Activated naive CD4-positive, alpha-beta T cell treated with anti-CD3 and anti-CD28 coated beads, Interleukin-2, amount 50 U/mL, for 16 hours (primary cell): ENCODE data around the gene SMIM22.
A peak's percentile ranks its signal among the peaks of the same experiment; 100 is the strongest.

Experiments used
- DNase-seq: peaks from one replicate; pipeline ENCODE4 v3.0.0-alpha.2; 2020

SMIM22 gene

DNA sequence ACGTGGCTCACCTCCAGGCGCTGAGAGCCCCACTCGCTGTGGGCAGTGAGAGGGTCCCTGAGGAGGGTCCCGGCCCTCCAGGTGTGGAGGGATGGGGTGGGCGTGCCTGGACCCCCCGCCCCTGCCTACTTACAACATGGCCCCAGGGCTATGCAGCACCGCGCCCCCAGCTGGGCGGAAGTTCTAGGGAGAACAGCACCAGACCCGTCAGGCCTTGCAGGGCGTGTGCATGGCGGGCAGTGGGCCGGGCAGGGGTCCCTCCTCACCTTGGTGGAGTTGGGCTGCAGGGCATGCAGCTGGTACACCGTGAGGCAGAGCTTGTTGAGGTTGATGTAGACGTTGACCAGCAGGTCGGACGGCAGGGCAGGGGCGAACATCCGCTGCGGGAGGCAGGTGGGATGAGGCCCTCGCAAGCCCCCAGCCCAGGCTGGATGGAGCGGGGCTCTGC lies 2.7 kb downstream of the SMIM22 start:
- no peak for DNase-seq

- DNase-seq, result no peak
These were observed 3.3 kb downstream of the SMIM22 start for GRCh38 chr16:4798456-4798855.

DNA sequence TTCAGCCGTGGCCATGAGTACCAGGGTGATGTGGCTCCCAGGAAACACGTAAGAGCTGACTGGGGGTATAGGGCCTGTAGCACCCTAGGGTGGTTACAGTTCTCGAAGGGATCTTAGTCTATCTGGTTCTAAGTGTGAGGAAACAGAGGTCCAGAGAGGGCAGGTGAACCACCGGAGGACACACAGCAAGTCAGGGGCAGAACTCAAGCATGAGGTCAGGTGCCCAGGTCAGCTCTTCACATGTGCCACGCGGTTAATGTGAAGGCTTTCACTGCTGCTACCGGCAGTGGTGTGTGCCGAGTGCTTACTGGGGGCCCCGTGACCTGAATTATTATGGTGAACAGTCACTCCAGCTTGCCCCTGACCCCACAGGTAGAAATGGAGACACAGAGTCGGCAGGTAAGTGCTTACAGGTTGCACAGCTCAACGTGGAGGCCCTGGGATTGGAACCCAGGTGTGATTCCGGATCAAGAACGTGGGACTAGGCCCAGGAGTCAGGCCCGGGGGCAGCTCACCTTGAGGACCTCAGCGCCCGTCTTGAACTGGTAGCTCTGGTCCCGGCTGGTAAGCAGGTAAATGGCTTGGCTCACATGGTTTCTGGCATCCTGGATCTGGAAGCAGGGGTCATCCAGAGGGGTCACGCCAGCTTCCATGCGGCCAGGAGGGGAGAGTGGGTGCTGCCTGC lies 4.1 kb downstream of the SMIM22 start:
- DNase-seq, result no peak

- DNase-seq, result no peak
These were observed 5.3 kb downstream of the SMIM22 start for GRCh38 chr16:4800290-4801041.

GRCh38 chr16:4801051-4801961 lies 6.1 kb downstream of the SMIM22 start:
- DNase-seq, result no peak

DNA sequence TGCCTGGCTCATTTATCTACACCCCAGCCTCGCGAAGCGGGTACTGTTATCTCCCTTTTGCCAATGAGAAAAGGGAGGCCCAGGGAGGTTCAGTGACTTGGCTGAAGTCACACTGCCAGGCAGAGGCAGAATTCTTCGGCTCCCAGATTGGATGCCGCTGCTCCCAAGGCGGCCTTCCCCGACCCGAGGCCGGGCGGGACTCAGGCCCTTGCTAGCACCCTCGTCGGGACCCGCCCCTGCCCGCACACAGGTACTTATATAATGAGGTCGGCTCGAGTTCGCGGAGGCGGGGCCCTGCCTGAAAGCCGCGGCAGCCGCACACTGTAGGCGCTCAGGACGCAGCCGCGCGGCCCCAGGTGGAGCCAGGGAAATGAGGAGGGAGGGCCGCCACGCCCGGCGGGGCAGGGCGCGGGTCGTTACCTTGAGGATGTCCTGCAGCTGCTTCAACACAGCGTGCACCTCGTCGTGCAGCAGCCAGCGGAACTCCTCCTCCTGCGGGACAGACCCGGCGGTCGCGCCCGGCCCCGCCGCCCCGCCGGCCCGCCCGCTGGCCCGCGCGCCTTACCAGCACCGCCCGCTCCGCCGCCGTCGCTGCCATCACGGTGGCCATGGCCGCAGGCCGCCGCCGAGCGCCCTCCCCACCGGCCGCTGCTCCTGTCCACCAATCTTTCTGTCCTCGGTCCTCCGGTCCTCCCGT lies 6.9 kb downstream of the SMIM22 start, which contains the start of gene ROGDI:
ROGDI (minus strand) TSS at position 672 of the 697 bp plus-strand sequence; CDS start at position 610, 62 bp downstream.
- DNase-seq, result peak; percentile 78

- DNase-seq, result peak; percentile 92
These were observed 7.6 kb downstream of the SMIM22 start for GRCh38 chr16:4802659-4803287.

GRCh38 chr16:4803401-4803844 lies 8.3 kb downstream of the SMIM22 start:
- no peak for DNase-seq

DNA sequence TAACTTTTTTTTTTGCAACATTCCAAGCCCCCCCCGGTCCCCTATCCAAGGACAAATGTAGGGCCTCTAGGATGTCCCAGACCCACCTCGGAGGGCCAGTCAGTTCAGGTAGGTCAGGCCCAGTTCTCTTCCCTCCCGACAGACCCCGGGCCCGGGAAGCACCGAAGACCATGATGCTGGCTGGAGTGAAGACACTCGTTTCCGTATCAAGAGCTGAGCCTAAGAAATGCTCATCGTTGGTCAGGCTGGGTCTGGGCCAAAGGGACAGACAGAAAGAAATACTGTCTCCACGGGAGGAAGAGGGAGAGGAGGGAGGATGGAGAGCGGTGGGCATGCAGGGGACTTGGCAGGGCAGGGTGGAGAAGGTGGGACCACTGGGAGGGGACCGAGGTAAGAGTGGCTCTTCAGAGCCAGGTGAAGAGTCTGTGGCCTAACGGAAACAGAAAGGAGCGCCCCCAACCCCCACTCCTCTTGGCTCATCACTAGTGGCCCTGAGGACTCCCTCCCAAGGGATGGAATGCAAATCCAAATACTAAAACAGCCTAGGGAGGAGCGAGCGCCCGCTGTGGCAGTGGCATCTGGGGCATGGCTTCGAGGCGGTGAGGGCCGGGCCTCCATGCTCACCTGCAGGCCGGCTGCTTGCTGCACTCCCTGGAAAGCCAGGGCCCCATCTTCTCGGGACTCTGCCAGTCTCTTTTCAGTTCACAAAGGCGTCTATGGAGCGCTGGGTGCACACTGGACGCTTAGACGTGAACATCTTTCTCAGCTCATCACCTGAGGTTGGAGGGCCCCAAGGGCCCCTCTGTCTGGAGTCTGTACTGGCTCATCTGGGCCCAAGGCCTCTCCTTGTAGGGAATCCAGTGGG lies 9.0 kb downstream of the SMIM22 start:
- no peak for DNase-seq

DNA sequence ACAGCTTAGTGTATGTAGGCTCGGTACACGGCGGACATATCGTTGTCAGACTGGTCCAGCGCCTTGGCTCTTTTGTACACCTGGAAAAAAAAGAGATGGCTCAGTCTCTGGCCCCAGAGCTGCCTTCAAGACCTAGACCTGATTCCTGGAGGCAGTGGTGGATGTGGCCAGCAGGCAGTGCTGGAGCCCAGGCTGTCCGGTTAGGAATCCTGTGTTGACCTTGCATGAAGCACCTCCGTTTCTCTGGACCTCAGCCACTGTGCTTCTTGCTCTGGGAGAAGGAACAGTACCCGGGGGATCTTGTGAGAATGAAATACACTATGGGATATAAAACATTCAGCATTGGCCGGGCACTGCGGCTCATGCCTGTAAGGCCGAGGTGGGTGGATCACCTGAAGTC lies 10.1 kb downstream of the SMIM22 start:
- DNase-seq, result no peak

- no peak for DNase-seq
These were observed 11.1 kb downstream of the SMIM22 start for GRCh38 chr16:4806280-4806679.

GRCh38 chr16:4811242-4811641 lies 16.1 kb downstream of the SMIM22 start:
- DNase-seq, result no peak

GRCh38 chr16:4811773-4812172 lies 16.6 kb downstream of the SMIM22 start:
- no peak for DNase-seq

- DNase-seq, result no peak
These were observed 18.3 kb downstream of the SMIM22 start for GRCh38 chr16:4813251-4814003.

- no peak for DNase-seq
These were observed 18.9 kb downstream of the SMIM22 start for GRCh38 chr16:4814046-4814445.

- no peak for DNase-seq
These were observed 19.5 kb downstream of the SMIM22 start for GRCh38 chr16:4814542-4815173.

GRCh38 chr16:4820652-4821051 lies 25.5 kb downstream of the SMIM22 start:
- DNase-seq, result no peak

GRCh38 chr16:4825196-4825595 lies 30.0 kb downstream of the SMIM22 start:
- DNase-seq, result no peak

GRCh38 chr16:4826526-4826925 lies 31.4 kb downstream of the SMIM22 start:
- DNase-seq, result no peak

DNA sequence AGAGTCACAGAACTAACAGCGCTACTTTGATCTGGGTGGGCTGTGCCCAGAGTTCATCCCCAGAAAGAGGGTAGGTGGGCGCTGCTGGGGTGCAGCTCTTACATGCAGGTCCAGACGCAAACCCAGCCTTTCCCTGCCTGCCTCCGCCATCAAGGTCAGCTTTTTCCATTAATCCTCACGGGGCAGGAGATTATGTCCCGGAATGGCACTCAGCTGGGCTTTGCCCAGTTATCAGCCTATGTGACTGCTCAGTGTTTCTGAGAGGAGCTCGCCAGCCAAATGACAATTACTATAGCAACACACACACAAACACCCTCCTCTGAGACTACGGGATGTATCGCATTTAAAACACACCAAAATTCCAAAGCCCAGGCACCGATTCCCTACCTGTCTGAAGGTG lies 31.8 kb downstream of the SMIM22 start:
- DNase-seq, result no peak
